Middle frontal gyrus (tissue), 1 donor: Measurements from ENCODE around the gene HDAC11.

ENCODE experiments used
- DNase-seq: peaks from one replicate; pipeline ENCODE4 v3.0.0-alpha.2; 2015; ENCODE audit warnings: low spot score; ENCODE audit errors: extremely low spot score

Gene HDAC11

GRCh38 chr3:13540297-13540995, 60.3 kb downstream of the HDAC11 start:
- no peak for DNase-seq

GRCh38 chr3:13541691-13542090, 61.6 kb downstream of the HDAC11 start:
- no peak for DNase-seq

DNA sequence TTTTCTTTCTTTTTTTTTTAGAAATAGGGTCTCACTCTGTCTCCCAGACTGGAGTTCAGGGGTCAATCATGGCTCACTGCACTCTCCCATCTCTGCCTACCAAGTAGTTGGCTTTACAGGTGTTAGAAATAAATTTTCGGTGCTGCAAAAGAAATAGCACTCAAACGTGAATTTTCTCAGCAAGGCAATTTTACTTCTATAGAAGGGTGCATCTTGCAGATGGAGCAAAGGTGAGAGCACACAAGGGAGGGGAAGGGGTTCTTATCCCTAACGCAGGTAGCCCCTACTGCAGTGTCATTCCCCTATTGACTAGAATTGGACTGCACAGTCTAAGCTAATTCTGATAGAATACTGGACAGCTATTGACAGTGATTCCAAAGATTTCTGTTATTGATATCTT, 62.0 kb downstream of the HDAC11 start:
- DNase-seq = no peak

- DNase-seq = no peak
Measured at GRCh38 chr3:13543253-13543652, 63.1 kb downstream of the HDAC11 start.

DNA sequence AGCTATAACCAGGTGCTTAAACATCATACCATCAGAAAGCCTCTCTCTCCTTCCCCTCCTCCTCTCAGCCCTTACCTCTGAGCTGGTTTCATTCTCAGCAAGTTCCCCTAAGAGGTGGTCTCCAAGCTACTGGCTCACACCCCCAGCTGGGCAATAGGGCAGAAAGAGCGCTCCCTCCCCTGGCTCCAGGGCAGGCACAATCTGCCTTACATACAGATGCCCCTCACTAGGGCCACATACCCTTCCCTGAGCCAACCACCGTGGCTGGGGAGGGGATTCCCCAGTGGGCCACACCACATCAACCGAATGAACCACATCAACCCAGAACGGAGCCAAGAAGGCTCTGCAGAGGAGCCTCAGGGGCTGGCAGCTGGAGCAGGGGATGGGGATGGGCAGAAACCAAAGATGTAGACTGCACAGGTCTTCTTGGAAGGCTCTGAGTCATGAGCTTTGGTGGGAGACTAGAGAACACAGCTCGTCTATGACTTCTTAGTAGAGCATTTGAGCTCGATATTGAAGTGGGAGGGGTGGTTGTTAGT, 64.3 kb downstream of the HDAC11 start:
- no peak for DNase-seq

DNA sequence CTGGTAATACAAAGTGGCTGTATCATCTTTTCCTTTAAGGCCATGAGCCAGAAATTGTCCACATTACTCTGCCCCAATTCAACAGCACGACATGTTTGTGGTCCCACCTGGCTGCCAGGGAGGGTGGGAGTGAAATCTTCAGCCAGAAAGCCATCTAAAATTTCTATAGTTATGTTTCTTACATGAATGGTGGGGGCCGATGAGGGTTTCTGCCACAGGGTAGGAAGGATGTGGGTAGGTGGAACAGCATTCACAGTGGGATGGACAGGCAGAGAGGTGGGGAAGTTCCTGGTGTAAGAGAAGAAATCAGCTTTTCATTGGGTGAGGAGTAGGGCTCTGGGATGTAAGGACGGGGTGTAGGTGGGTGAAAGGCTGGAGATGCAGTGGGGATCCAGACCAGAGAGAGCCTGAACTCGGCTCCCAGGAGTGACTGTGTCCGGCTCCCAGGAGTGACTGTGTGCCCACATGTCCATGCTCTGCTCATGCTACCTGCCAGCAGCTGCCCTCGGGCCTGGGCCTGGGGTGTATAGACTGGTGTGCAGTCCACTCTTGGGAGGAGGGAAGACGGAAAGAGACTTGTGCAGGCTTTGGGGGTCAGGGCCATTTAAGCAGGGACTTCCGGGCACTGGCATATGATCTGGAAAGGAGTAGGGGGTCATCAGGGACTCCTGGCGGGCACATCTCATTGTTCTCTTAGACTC, 65.0 kb downstream of the HDAC11 start:
- no peak for DNase-seq

DNA sequence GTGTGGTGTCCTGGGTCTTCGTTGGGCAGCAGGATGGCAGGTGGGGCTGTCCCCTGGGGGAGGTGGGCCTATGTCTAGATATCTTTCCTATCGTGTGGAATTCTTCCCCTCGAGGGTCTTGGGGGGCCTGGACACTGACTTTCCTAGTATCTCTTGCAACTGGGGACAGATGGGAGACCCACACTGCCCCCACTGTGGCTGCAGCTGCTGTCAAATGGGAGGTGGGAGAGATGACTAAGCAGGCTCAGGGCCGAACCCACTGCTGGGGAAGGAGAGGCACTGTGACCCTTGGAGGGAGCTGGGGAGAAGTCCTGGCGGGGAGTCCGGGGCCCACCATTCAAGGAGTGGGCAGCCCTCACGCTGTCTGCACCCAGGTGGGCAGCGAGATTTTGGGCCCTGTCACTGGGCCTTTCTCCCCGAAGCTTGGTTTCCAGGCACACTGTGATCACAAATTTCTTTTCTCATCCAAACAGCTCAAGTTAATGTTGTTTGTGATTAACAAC, 65.9 kb downstream of the HDAC11 start:
- no peak for DNase-seq

DNA sequence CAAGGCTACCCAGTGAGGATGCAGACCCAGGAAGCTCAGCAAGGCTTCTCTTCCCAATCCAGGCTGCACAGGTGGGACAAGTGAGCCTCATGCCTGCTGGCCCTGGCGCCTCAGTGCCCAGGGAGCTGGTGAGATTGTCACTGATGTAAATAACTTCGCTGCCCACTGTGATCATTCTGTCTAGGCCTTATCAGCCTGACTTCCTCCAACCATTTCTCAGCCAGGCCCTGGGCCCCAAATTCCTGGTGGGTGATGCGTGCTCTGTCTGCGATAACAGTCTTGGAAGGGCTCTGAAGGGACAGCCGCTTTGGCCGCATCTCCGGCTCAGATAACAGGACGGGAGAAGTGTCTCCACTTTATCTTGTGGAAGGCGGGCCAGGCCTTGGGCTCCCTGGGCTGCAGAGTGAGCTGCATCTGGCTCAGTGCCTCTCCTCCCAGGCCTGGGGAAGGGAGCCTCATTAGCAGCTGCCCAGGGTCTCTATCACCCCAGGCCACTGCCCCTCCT, 66.6 kb downstream of the HDAC11 start:
- no peak for DNase-seq

- no peak for DNase-seq
Measured at GRCh38 chr3:13547591-13548371, 67.7 kb downstream of the HDAC11 start.

- no peak for DNase-seq
Measured at GRCh38 chr3:13548696-13549622, 68.9 kb downstream of the HDAC11 start, which contains the start of gene FBLN2. FBLN2 (plus strand) TSS chr3:13549125; CDS start chr3:13570356, 21,231 bp downstream.

DNA sequence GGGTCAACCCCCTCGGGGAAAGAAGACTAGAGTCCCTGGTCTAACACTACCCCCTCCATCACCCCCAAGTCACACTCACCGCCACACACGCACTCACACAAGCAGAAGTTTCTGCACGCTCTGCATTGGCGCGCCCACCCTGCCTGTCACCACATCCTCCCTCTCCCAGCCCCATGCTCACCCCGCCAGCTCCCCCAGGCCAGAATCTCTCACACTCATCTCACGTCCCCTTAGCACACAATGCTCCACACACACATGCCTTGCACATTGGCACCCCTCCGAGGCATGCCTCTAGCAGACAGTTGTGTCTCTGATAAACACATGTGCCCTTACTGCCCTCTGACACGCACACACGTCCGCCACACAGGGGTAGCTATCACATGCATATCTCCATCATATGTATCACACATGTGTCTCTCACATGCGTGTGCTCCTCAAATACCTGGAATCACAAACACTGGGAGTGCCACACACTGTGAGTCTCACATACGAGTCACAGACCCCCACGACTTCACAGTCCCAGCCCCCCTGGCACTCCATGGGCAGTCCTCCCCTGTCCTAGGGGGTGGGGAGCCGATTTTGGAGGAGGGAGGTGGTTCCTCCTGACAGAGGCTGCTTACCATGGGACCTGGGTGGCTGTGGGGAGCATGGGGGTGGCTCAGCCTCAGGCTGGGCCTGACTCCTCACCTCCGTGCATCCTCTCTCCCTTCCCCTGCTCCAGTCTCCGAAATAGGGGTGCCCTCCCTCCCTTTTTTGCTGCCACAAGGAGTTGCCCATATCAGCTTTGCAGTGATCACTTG, 69.7 kb downstream of the HDAC11 start:
- DNase-seq = no peak

DNA sequence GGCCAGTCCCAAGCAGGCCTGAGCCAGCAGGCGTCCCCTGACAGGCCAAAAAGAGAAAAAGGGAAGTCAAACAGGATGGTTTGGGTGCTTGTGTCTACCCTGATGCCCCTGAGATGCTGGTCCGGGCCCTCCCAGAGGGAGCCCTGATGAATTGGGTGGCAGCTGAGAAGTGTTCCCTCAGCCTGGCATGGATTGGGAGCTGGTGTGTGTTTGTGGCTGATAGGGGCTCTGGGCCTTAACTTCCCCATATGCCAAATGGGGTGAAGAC, 70.3 kb downstream of the HDAC11 start:
- DNase-seq = no peak

DNA sequence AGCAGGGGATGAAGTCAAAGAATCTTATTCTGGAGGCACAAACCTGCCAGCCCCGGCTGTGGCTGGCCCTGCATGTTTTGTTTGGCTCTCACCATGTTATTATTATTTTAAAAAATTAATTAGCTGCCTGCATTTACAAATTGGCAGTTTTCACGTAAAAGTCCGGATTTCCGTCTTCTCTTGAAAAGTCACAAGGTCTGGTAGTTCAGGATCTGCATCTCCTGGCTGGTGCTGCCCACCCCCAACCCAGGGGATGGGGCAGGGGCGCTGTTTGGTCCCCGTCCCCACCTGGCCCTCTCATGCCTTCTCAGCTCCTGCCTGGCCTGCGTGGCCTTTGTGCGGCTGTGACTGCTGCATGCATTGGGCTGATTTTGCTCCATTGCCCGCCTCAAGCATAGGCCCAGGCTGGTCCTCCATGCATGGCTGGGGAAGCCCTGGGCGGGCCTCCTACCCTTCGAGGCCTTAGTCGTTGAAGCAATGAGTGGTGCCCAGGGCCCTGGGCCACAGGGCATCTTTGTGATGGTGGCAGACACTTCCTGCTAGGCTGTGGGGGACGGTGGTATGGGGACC, 70.8 kb downstream of the HDAC11 start:
- DNase-seq = no peak

- no peak for DNase-seq
Measured at GRCh38 chr3:13552857-13553652, 72.9 kb downstream of the HDAC11 start.

DNA sequence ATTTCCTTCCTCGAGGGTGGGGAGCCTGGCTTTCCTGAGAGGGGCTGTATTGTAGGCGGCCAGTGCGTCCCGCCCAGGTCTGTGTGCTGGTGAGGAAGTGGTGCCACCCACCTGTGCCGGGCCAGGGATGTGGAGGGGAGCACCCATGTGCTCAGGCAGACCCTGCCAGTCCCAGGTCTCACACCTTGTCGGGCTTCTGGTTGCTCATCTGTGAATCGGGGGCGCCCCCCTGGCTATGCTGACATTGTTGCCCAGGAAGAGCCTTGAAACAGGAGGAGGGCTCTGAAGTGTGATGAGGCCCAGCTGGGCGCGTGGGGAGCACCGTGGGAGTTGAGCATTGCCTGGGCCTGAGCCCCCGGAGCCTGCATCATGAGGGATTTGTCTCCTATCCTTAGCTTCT, 73.6 kb downstream of the HDAC11 start:
- no peak for DNase-seq

DNA sequence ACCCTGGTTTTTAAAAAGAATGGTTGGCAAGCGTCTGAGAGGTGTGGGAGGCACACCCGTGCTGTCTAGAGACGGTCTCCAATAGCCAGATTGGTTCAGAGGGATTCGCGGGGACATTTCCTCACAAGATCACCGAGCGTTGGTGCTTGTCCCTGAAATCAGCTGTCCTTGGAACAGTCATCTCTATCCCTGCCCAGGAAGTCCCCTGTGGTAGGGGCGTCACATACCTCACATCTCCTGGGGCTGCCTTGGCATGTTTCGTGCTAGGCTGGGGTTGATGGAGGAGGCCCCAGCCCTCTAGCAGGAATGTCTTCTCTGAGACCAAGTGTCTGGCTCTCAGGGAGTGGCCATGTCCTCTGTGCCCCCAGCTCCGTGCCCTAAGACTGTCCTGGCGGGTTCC, 75.6 kb downstream of the HDAC11 start:
- no peak for DNase-seq
